Mesothelial cell of epicardium (in vitro differentiated cells): Measurements from ENCODE around the gene GALNT9. TPM values are rescaled to one million over a fixed set of nuclear protein-coding genes. Genes with fewer than 3 reads are reported as not detected.
A peak's percentile ranks its signal among the peaks of the same experiment; 100 is the strongest.
"Not testable (repeated sequence)": the region's sequence is repeated elsewhere in the genome, so short reads cannot be mapped to it uniquely, and the experiment has no call there.

ENCODE experiments used
- DNase-seq, 2 experiments: peaks; one replicate each; pipeline ENCODE4 v3.0.0; 2021; ENCODE audit warnings: low spot score in 2 of 2; ENCODE audit not compliant: unreplicated experiment in 2 of 2
- H3K27ac Mint-ChIP-seq: 2 replicates; pipeline ENCODE4 v1.8.0; 2021; ENCODE audit warnings: mixed read lengths
- H3K27me3 Mint-ChIP-seq: 2 replicates; pipeline ENCODE4 v1.8.0; 2021; ENCODE audit warnings: low read depth, mixed read lengths
- H3K36me3 Mint-ChIP-seq: 2 replicates; pipeline ENCODE4 v1.8.0; 2021; ENCODE audit warnings: mixed read lengths
- H3K4me1 Mint-ChIP-seq: 2 replicates; pipeline ENCODE4 v1.8.0; 2021; ENCODE audit warnings: mixed read lengths
- H3K4me3 Mint-ChIP-seq: 2 replicates; pipeline ENCODE4 v1.8.0; 2021; ENCODE audit warnings: mild to moderate bottlenecking, moderate library complexity, mixed read lengths
- H3K9me3 Mint-ChIP-seq: 2 replicates; pipeline ENCODE4 v1.8.0; 2021; ENCODE audit warnings: mixed read lengths
- CTCF ChIP-seq: fragments of 200-600 bp; sonication (generic); IDR thresholded peaks from one replicate; pipeline ENCODE4 v1.5.0; 2021; ENCODE audit warnings: antibody characterized with exemption; ENCODE audit not compliant: unreplicated experiment
- total RNA-seq: library from RNA; stranded (reverse); gene quantifications from 3 replicates; pipeline ENCODE4 v1.2.1, GENCODE V29; 2021

Gene GALNT9
- total RNA-seq, 1 donor from 2014 or later = 4.8 TPM

GRCh38 chr12:132152411-132152821 lies 177.0 kb downstream of the GALNT9 start:
- Mint-ChIP-seq H3K36me3 (peaks cover 4% of the 10 kb centered on the region), H3K9me3 (no peaks in the 10 kb centered on the region), H3K27me3 (no peaks in the 10 kb centered on the region), H3K4me3 (no peak overlapping the region), H3K27ac (no peak overlapping the region), H3K4me1 (no peaks in the 10 kb centered on the region)
- no peak for TF ChIP-seq CTCF
- DNase-seq = peak in 1 of 2 experiments; percentile 12

- no peak for TF ChIP-seq CTCF
- no peak overlapping the region for H3K4me3 Mint-ChIP-seq
- no peaks in the 10 kb centered on the region for H3K9me3 Mint-ChIP-seq
- DNase-seq = peak in 1 of 2 experiments; percentile 18
- H3K4me1 Mint-ChIP-seq = no peaks in the 10 kb centered on the region
- H3K36me3 Mint-ChIP-seq = peaks cover 4% of the 10 kb centered on the region
- H3K27ac Mint-ChIP-seq = no peak overlapping the region
- no peaks in the 10 kb centered on the region for H3K27me3 Mint-ChIP-seq
Measured at GRCh38 chr12:132151766-132152410, 177.5 kb downstream of the GALNT9 start.

GRCh38 chr12:132151145-132151765 lies 178.1 kb downstream of the GALNT9 start:
- TF ChIP-seq CTCF = no peak
- DNase-seq = peak in 1 of 2 experiments; percentile 20
- Mint-ChIP-seq H3K9me3 (no peaks in the 10 kb centered on the region), H3K36me3 (peaks cover 4% of the 10 kb centered on the region), H3K4me3 (no peak overlapping the region), H3K4me1 (no peaks in the 10 kb centered on the region), H3K27ac (no peak overlapping the region), H3K27me3 (no peaks in the 10 kb centered on the region)

GRCh38 chr12:132150780-132151144 lies 178.6 kb downstream of the GALNT9 start:
- H3K4me3 Mint-ChIP-seq = no peak overlapping the region
- DNase-seq = no peak
- TF ChIP-seq CTCF = no peak
- H3K9me3 Mint-ChIP-seq = no peaks in the 10 kb centered on the region
- no peaks in the 10 kb centered on the region for H3K27me3 Mint-ChIP-seq
- peaks cover 4% of the 10 kb centered on the region for H3K36me3 Mint-ChIP-seq
- no peak overlapping the region for H3K27ac Mint-ChIP-seq
- H3K4me1 Mint-ChIP-seq = peaks cover 3% of the 10 kb centered on the region

- DNase-seq, H3K9me3 Mint-ChIP-seq, H3K27me3 Mint-ChIP-seq, H3K36me3 Mint-ChIP-seq, H3K4me1 Mint-ChIP-seq, H3K4me3 Mint-ChIP-seq, H3K27ac Mint-ChIP-seq: not testable (repeated sequence)
Measured at GRCh38 chr12:132149526-132149925, 179.9 kb downstream of the GALNT9 start.

- H3K27me3 Mint-ChIP-seq = peaks cover 2% of the 10 kb centered on the region
- H3K4me3 Mint-ChIP-seq = no peak overlapping the region
- H3K4me1 Mint-ChIP-seq = peaks cover 9% of the 10 kb centered on the region
- H3K9me3 Mint-ChIP-seq = no peaks in the 10 kb centered on the region
- DNase-seq = no peak
- TF ChIP-seq CTCF = no peak
- no peak overlapping the region for H3K27ac Mint-ChIP-seq
- peaks cover 4% of the 10 kb centered on the region for H3K36me3 Mint-ChIP-seq
Measured at GRCh38 chr12:132148368-132149045, 180.9 kb downstream of the GALNT9 start.
